SU-DHL-6 (cell line): ENCODE measurements around the gene ARSA.

Experiments
- H2AFZ ChIP-seq: fragments of 200-600 bp; sonication (generic); 2 replicates; pipeline ENCODE4 v1.6.1; 2014; ENCODE audit warnings: low read depth, mild to moderate bottlenecking, moderate library complexity, mixed read lengths, antibody characterized with exemption, low read length; ENCODE audit not compliant: severe bottlenecking
- H3F3A ChIP-seq: fragments of 200-600 bp; shearing (Covaris generic); 2 replicates; pipeline ENCODE4 v1.6.0; 2016; ENCODE audit warnings: antibody characterized with exemption, mild to moderate bottlenecking; ENCODE audit not compliant: insufficient read depth
- H3K27ac ChIP-seq: fragments of 200-600 bp; sonication (generic); 2 replicates; pipeline ENCODE4 v1.5.1; 2016; ENCODE audit warnings: low read depth, mild to moderate bottlenecking, low read length, moderate library complexity, mixed read lengths
- H3K27me3 ChIP-seq: fragments of 200-600 bp; sonication (generic), shearing (Covaris generic); 2 replicates; pipeline ENCODE4 v1.6.0; 2014; ENCODE audit warnings: mild to moderate bottlenecking, low read length
- H3K36me3 ChIP-seq: fragments of 200-600 bp; sonication (generic); 2 replicates; pipeline ENCODE4 v1.6.1; 2014; ENCODE audit warnings: mild to moderate bottlenecking, low read length, mixed read lengths
- H3K4me2 ChIP-seq: fragments of 300-600, 200-600 bp; shearing (Covaris generic), sonication (generic); 2 replicates; pipeline ENCODE4 v1.6.0; 2014; ENCODE audit warnings: low read length, low read depth, mild to moderate bottlenecking; ENCODE audit not compliant: poor library complexity, severe bottlenecking
- H3K4me3 ChIP-seq: fragments of 200-600 bp; sonication (generic); 2 replicates; pipeline ENCODE4 v1.5.1; 2014; ENCODE audit warnings: antibody characterized with exemption, low read length, mild to moderate bottlenecking, mixed read lengths; ENCODE audit not compliant: insufficient read depth, poor library complexity, severe bottlenecking
- H3K79me2 ChIP-seq: fragments of 200-600 bp; sonication (generic); 2 replicates; pipeline ENCODE4 v1.6.1; 2014; ENCODE audit warnings: mild to moderate bottlenecking, low read length, moderate library complexity; ENCODE audit not compliant: insufficient read depth
- H3K9ac ChIP-seq: fragments of 200-600 bp; sonication (generic); 2 replicates; pipeline ENCODE4 v1.7.0; 2014; ENCODE audit warnings: mild to moderate bottlenecking, low read length
- H3K9me2 ChIP-seq: fragments of 200-600 bp; sonication (generic); replicated peaks from 2 replicates; pipeline ENCODE4 v1.6.1; 2014; ENCODE audit warnings: low read length; ENCODE audit not compliant: insufficient read depth
- H3K9me3 ChIP-seq: fragments of 200-600 bp; sonication (generic); 2 replicates; pipeline ENCODE4 v1.6.1; 2014; ENCODE audit warnings: low read length, mixed read lengths; ENCODE audit not compliant: insufficient read depth
- H4K20me1 ChIP-seq: fragments of 200-600 bp; sonication (generic); 2 replicates; pipeline ENCODE4 v1.6.1; 2014; ENCODE audit warnings: low read depth, mild to moderate bottlenecking, antibody characterized with exemption, low read length, moderate library complexity, mixed read lengths
- CTCF ChIP-seq: fragments of 200-600 bp; sonication (generic); IDR thresholded peaks from one replicate; pipeline ENCODE4 v1.5.1; 2017; ENCODE audit warnings: antibody characterized with exemption, mild to moderate bottlenecking, low read length, moderate library complexity; ENCODE audit not compliant: insufficient read depth, poor library complexity, severe bottlenecking
- EZH2phosphoT487 ChIP-seq: fragments of 200-600 bp; sonication (generic), shearing (Covaris generic); conservative IDR thresholded peaks from 2 replicates; pipeline ENCODE4 v1.6.1; 2018; ENCODE audit warnings: mild to moderate bottlenecking, antibody characterized with exemption, low read length, moderate library complexity, mixed read lengths

Gene ARSA

GRCh38 chr22:50628543-50629134 is 687 bp upstream of the ARSA start:
- H3K4me3 ChIP-seq, result peak overlapping the region; percentile 77
- H3K27me3 ChIP-seq, result no peaks in the 10 kb centered on the region
- no peaks in the 10 kb centered on the region for H3F3A ChIP-seq
- H2AFZ ChIP-seq, result peak overlapping the region; percentile 78
- H4K20me1 ChIP-seq, result no peaks in the 10 kb centered on the region
- peak overlapping the region; percentile 85 for H3K9ac ChIP-seq
- H3K36me3 ChIP-seq, result no peaks in the 10 kb centered on the region
- no peak overlapping the region for H3K27ac ChIP-seq
- no peaks in the 10 kb centered on the region; the same call in 1 of the 2 replicates for H3K79me2 ChIP-seq
- H3K9me2 ChIP-seq, result no peaks in the 10 kb centered on the region
- H3K9me3 ChIP-seq, result no peaks in the 10 kb centered on the region
- TF ChIP-seq EZH2phosphoT487, result no peak
- no peak for TF ChIP-seq CTCF
- peak overlapping the region; percentile 89 for H3K4me2 ChIP-seq

- no peaks in the 10 kb centered on the region for H3K9me2 ChIP-seq
- no peaks in the 10 kb centered on the region for H3K27me3 ChIP-seq
- H3K79me2 ChIP-seq, result no peaks in the 10 kb centered on the region; the same call in 1 of the 2 replicates
- H3K9ac ChIP-seq, result peak overlapping the region; percentile 85
- H3K4me3 ChIP-seq, result peak overlapping the region; percentile 99
- H2AFZ ChIP-seq, result peak overlapping the region; percentile 61
- H3K36me3 ChIP-seq, result no peaks in the 10 kb centered on the region
- H3K9me3 ChIP-seq, result no peaks in the 10 kb centered on the region
- no peaks in the 10 kb centered on the region for H4K20me1 ChIP-seq
- H3K27ac ChIP-seq, result peak overlapping the region; percentile 20; the same call in 1 of the 2 replicates
- H3F3A ChIP-seq, result peaks cover 2% of the 10 kb centered on the region; the same call in 1 of the 2 replicates
- H3K4me2 ChIP-seq, result peak overlapping the region; percentile 70
- TF ChIP-seq EZH2phosphoT487 (no peak), CTCF (no peak)
Observed at GRCh38 chr22:50626850-50627641, 906 bp downstream of the ARSA start.

- H3K36me3 ChIP-seq, result no peaks in the 10 kb centered on the region
- no peaks in the 10 kb centered on the region; the same call in 1 of the 2 replicates for H3K79me2 ChIP-seq
- no peak overlapping the region for H2AFZ ChIP-seq
- no peak overlapping the region for H3K4me2 ChIP-seq
- no peak overlapping the region for H3K4me3 ChIP-seq
- TF ChIP-seq CTCF, result no peak
- no peak for TF ChIP-seq EZH2phosphoT487
- no peak overlapping the region for H3K27ac ChIP-seq
- H3K9me2 ChIP-seq, result no peaks in the 10 kb centered on the region
- H3K27me3 ChIP-seq, result no peaks in the 10 kb centered on the region
- no peaks in the 10 kb centered on the region for H3K9me3 ChIP-seq
- H3F3A ChIP-seq, result peaks cover 8% of the 10 kb centered on the region
- no peaks in the 10 kb centered on the region for H4K20me1 ChIP-seq
- H3K9ac ChIP-seq, result no peak overlapping the region
Observed at GRCh38 chr22:50626314-50626849, 1.6 kb downstream of the ARSA start.
